ENCODE results near the gene GLYATL3.

The GLYATL3 gene

DNA sequence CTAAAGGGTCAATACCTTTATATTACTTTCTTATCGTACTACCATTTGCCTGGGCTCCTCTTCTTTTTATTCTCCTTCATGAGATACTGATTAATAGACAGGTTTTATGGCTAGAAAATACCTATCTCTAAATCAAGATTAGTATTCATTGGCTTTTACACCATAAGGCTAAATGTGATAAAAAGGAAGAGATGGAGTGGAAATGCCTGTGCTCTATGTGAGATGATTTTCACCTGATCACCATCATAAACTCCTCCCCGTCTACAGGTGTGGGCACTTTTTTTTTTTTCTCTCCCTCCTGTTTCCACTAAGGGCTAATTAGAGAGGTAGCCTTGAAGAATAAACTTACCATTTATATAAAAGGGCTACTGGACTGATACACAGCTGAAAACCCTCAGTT is at the start of gene GLYATL3:
Gene GLYATL3 (plus strand): TSS at position 301 of the 400 bp plus-strand sequence. CDS start 12,068 bp downstream, outside the sequence.
- ATAC-seq: no peak
- TF ChIP-seq ESRRG (CRISPR knock-in tag; IDR thresholded peaks at IDR 0.05) (no peak), ISL1 (CRISPR knock-in tag; IDR thresholded peaks at IDR 0.05) (no peak), ZNF70 (CRISPR knock-in tag; IDR thresholded peaks at IDR 0.05) (no peak), SNAI2 (CRISPR knock-in tag; IDR thresholded peaks at IDR 0.05) (no peak), OSR1 (CRISPR knock-in tag; IDR thresholded peaks at IDR 0.05) (no peak), ZC3H10 (CRISPR knock-in tag; IDR thresholded peaks at IDR 0.05) (no peak), TCF4 (CRISPR knock-in tag; IDR thresholded peaks at IDR 0.05; ENCODE audit: borderline replicate concordance) (no peak), GLIS3 (CRISPR knock-in tag; IDR thresholded peaks at IDR 0.05) (no peak), RARB (CRISPR knock-in tag; IDR thresholded peaks at IDR 0.05) (no peak), TOX (CRISPR knock-in tag; IDR thresholded peaks at IDR 0.05; ENCODE audit: borderline replicate concordance) (no peak), ZNF8 (CRISPR knock-in tag; IDR thresholded peaks at IDR 0.05) (no peak)
- TF ChIP-seq, protein P1, sequence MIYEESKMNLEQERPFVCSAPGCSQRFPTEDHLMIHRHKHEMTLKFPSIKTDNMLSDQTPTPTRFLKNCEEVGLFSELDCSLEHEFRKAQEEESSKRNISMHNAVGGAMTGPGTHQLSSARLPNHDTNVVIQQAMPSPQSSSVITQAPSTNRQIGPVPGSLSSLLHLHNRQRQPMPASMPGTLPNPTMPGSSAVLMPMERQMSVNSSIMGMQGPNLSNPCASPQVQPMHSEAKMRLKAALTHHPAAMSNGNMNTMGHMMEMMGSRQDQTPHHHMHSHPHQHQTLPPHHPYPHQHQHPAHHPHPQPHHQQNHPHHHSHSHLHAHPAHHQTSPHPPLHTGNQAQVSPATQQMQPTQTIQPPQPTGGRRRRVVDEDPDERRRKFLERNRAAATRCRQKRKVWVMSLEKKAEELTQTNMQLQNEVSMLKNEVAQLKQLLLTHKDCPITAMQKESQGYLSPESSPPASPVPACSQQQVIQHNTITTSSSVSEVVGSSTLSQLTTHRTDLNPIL (CRISPR knock-in tag; IDR thresholded peaks at IDR 0.05; ENCODE audit: low read depth): no peak

DNA sequence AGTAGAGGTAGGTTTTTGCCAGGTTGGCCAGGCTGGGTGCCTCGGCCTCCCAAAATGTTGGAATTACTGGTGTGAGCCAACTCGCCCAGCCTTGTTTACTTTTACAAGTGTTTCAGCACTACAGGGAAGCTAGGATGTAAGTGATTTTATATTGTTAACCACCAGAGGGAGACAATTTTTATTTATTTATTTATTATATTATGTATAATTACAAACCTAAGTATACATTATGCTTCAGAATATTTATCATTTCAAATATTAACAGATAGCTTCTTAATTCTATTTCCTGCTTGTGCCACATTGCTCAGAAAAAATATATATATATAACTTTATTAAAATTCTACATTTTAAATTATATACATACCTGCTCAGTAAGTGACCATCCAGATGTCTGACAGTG is 46.5 kb upstream of the GLYATL3 start:
- TF ChIP-seq, protein P1 (CRISPR knock-in tag; IDR thresholded peaks at IDR 0.05; ENCODE audit: low read depth): no peak
- TF ChIP-seq ZNF70 (CRISPR knock-in tag; IDR thresholded peaks at IDR 0.05): no peak
- TF ChIP-seq ZNF565 (CRISPR knock-in tag; conservative IDR thresholded peaks at IDR 0.05; ENCODE audit: low read depth): no peak
- no peak for TF ChIP-seq TCF4 (CRISPR knock-in tag; IDR thresholded peaks at IDR 0.05; ENCODE audit: borderline replicate concordance)
- TF ChIP-seq GLIS3 (CRISPR knock-in tag; IDR thresholded peaks at IDR 0.05): no peak
- TF ChIP-seq SNAI2 (CRISPR knock-in tag; IDR thresholded peaks at IDR 0.05): no peak
- TF ChIP-seq OSR1 (CRISPR knock-in tag; IDR thresholded peaks at IDR 0.05): no peak
- TF ChIP-seq, protein P2, sequence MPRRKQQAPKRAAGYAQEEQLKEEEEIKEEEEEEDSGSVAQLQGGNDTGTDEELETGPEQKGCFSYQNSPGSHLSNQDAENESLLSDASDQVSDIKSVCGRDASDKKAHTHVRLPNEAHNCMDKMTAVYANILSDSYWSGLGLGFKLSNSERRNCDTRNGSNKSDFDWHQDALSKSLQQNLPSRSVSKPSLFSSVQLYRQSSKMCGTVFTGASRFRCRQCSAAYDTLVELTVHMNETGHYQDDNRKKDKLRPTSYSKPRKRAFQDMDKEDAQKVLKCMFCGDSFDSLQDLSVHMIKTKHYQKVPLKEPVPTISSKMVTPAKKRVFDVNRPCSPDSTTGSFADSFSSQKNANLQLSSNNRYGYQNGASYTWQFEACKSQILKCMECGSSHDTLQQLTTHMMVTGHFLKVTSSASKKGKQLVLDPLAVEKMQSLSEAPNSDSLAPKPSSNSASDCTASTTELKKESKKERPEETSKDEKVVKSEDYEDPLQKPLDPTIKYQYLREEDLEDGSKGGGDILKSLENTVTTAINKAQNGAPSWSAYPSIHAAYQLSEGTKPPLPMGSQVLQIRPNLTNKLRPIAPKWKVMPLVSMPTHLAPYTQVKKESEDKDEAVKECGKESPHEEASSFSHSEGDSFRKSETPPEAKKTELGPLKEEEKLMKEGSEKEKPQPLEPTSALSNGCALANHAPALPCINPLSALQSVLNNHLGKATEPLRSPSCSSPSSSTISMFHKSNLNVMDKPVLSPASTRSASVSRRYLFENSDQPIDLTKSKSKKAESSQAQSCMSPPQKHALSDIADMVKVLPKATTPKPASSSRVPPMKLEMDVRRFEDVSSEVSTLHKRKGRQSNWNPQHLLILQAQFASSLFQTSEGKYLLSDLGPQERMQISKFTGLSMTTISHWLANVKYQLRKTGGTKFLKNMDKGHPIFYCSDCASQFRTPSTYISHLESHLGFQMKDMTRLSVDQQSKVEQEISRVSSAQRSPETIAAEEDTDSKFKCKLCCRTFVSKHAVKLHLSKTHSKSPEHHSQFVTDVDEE (CRISPR knock-in tag; IDR thresholded peaks at IDR 0.05): no peak
- peak; percentile 37; the same call in 1 of the 3 replicates for ATAC-seq

DNA sequence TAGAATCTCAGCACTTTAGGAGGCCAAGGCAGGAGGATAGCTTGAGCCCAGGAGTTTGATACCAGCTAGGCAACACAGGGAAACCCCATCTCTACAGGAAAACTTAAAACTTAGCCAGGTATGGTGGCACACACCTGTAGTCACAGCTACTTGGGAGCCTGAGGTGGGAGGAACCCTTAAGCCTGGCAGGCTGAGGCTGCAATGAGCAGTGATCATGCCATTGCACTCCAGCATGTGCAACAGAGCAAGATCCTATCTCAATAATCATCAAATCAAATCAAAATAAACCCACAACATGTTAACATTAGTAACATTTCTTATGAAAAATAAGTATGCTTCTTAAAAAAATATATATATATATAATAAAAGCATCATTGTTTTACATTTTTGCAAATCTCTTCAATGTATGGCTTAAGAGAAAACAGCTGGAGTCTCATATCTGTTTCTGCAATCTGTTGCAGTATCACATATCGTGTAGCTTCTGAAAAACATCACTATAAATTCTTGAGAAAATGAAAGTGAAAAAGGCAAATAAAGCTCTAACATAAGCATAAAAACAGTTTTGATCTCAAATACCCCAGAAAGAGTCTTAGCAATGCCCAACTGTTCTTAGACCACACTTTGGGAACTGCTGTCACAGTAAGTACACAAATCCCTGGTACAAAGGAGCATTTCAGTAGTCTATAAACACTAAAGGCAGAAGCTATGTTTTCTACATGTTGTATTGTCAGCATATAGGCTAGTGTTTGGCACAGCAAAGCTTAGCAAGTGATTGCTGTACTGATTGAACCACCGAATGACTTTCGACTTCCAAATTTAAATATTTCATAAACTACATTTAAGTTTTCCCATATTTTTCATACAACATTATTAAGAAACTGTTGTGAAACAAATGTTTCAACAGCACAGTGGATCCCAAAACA is 44.7 kb upstream of the GLYATL3 start:
- no peak for ATAC-seq

More for the DNA sequence above, 44.7 kb upstream of the GLYATL3 start:
- no peak for TF ChIP-seq ESRRG (CRISPR knock-in tag; IDR thresholded peaks at IDR 0.05)
- TF ChIP-seq TCF4 (CRISPR knock-in tag; IDR thresholded peaks at IDR 0.05; ENCODE audit: borderline replicate concordance): no peak
- TF ChIP-seq SNAI2 (CRISPR knock-in tag; IDR thresholded peaks at IDR 0.05): no peak
- TF ChIP-seq, protein P1 (CRISPR knock-in tag; IDR thresholded peaks at IDR 0.05; ENCODE audit: low read depth): no peak
- no peak for TF ChIP-seq RARB (CRISPR knock-in tag; IDR thresholded peaks at IDR 0.05)
- TF ChIP-seq, protein P3, sequence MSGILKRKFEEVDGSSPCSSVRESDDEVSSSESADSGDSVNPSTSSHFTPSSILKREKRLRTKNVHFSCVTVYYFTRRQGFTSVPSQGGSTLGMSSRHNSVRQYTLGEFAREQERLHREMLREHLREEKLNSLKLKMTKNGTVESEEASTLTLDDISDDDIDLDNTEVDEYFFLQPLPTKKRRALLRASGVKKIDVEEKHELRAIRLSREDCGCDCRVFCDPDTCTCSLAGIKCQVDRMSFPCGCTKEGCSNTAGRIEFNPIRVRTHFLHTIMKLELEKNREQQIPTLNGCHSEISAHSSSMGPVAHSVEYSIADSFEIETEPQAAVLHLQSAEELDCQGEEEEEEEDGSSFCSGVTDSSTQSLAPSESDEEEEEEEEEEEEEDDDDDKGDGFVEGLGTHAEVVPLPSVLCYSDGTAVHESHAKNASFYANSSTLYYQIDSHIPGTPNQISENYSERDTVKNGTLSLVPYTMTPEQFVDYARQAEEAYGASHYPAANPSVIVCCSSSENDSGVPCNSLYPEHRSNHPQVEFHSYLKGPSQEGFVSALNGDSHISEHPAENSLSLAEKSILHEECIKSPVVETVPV (CRISPR knock-in tag; IDR thresholded peaks at IDR 0.05): no peak
- TF ChIP-seq, protein P4, sequence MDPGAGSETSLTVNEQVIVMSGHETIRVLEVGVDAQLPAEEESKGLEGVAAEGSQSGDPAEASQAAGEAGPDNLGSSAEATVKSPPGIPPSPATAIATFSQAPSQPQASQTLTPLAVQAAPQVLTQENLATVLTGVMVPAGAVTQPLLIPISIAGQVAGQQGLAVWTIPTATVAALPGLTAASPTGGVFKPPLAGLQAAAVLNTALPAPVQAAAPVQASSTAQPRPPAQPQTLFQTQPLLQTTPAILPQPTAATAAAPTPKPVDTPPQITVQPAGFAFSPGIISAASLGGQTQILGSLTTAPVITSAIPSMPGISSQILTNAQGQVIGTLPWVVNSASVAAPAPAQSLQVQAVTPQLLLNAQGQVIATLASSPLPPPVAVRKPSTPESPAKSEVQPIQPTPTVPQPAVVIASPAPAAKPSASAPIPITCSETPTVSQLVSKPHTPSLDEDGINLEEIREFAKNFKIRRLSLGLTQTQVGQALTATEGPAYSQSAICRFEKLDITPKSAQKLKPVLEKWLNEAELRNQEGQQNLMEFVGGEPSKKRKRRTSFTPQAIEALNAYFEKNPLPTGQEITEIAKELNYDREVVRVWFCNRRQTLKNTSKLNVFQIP (CRISPR knock-in tag; IDR thresholded peaks at IDR 0.05; ENCODE audit: borderline replicate concordance, low read depth): no peak
- TF ChIP-seq ARNTL (CRISPR knock-in tag; IDR thresholded peaks at IDR 0.05; ENCODE audit: borderline replicate concordance, low read depth): no peak
- no peak for TF ChIP-seq TOX (CRISPR knock-in tag; IDR thresholded peaks at IDR 0.05; ENCODE audit: borderline replicate concordance)
- TF ChIP-seq BACH2 (CRISPR knock-in tag; IDR thresholded peaks at IDR 0.05; ENCODE audit: borderline replicate concordance): no peak
- TF ChIP-seq, protein P2 (CRISPR knock-in tag; IDR thresholded peaks at IDR 0.05): no peak
- no peak for TF ChIP-seq ZNF565 (CRISPR knock-in tag; conservative IDR thresholded peaks at IDR 0.05; ENCODE audit: low read depth)
- TF ChIP-seq PPARA (CRISPR knock-in tag; IDR thresholded peaks at IDR 0.05; ENCODE audit: borderline replicate concordance): no peak
- TF ChIP-seq GLIS3 (CRISPR knock-in tag; IDR thresholded peaks at IDR 0.05): no peak
- no peak for TF ChIP-seq ZFP30 (CRISPR knock-in tag; IDR thresholded peaks at IDR 0.05)
- TF ChIP-seq ISL1 (CRISPR knock-in tag; IDR thresholded peaks at IDR 0.05): no peak
- no peak for TF ChIP-seq ZFP3 (CRISPR knock-in tag; IDR thresholded peaks at IDR 0.05)

Data from SK-N-SH treated with all-trans-retinoic acid at 6 μM for 48 hours (cell line).